Caco-2 (cell line): ENCODE results near the gene CCDC85C. TPM values are rescaled to one million over a fixed set of nuclear protein-coding genes. Genes with fewer than 3 reads are reported as not detected.

ENCODE experiments used
- BruUV-seq: library from RNA; stranded (reverse); fragments of 400-500 nt; replicated peaks from 2 replicates; lab custom pipeline; 2021; lab: Mats Ljungman, UMichigan
- CTCF ChIA-PET: fragments of 300-600 bp; sonication (Branson Sonifier 250); formaldehyde crosslinking; loops from one replicate; lab custom pipeline; 2022; ENCODE audit warnings: antibody characterized with exemption; lab: Charles Lee
- POLR2A ChIA-PET: fragments of 300-600 bp; sonication (Branson Sonifier 250); formaldehyde crosslinking; loops from one replicate; lab custom pipeline; 2022; ENCODE audit warnings: antibody characterized with exemption; lab: Charles Lee
- DNase-seq, 2 experiments: peaks; one replicate each; pipeline versions ENCODE4 v3.0.0 to v3.0.0-alpha.2; 2020 to 2022
- H3K27me3 ChIP-seq: replicated peaks from 2 replicates; pipeline ENCODE4 v1.6.0; 2011; ENCODE audit warnings: low read length; ENCODE audit not compliant: control insufficient read depth, insufficient read depth
- H3K36me3 ChIP-seq: 2 replicates; pipeline ENCODE4 v1.5.1; 2011; ENCODE audit warnings: low read length; ENCODE audit not compliant: control insufficient read depth, insufficient read depth
- H3K4me1 ChIP-seq: fragments of 250-450 bp; sonication (Bioruptor Pico); 2 replicates; pipeline ENCODE4 v1.5.1; 2020; ENCODE audit warnings: mild to moderate bottlenecking
- H3K4me3 ChIP-seq: 2 replicates; pipeline ENCODE4 v1.5.1; 2011; ENCODE audit warnings: low read depth, mild to moderate bottlenecking, control low read depth, low read length
- H3K9me3 ChIP-seq: fragments of 250-450 bp; sonication (Bioruptor Pico); 2 replicates; pipeline ENCODE4 v1.5.1; 2020; ENCODE audit warnings: mild to moderate bottlenecking, moderate library complexity
- H3K27ac Mint-ChIP-seq: one replicate; pipeline ENCODE4 v1.8.0; 2022; ENCODE audit warnings: mixed read lengths; ENCODE audit not compliant: unreplicated experiment
- H3K27me3 Mint-ChIP-seq: one replicate; pipeline ENCODE4 v1.8.0; 2022; ENCODE audit warnings: mixed read lengths; ENCODE audit not compliant: insufficient read depth, unreplicated experiment
- H3K36me3 Mint-ChIP-seq: one replicate; pipeline ENCODE4 v1.8.0; 2022; ENCODE audit warnings: mild to moderate bottlenecking, mixed read lengths; ENCODE audit not compliant: insufficient read depth, unreplicated experiment
- H3K4me1 Mint-ChIP-seq: one replicate; pipeline ENCODE4 v1.8.0; 2022; ENCODE audit warnings: low read depth, mixed read lengths; ENCODE audit not compliant: unreplicated experiment
- H3K4me3 Mint-ChIP-seq: one replicate; pipeline ENCODE4 v1.8.0; 2022; ENCODE audit warnings: mild to moderate bottlenecking, moderate library complexity, mixed read lengths; ENCODE audit not compliant: unreplicated experiment
- H3K9me3 Mint-ChIP-seq: one replicate; pipeline ENCODE4 v1.8.0; 2022; ENCODE audit warnings: mixed read lengths; ENCODE audit not compliant: unreplicated experiment
- intact Hi-C: fragments of 100-400 bp; cut with micrococcal nuclease; formaldehyde crosslinking; loops from one replicate; pipeline ENCODE4 v1.10.0; 2022; ENCODE audit not compliant: unreplicated experiment
- total RNA-seq: library from RNA; stranded (reverse); gene quantifications from 2 replicates; pipeline ENCODE4 v1.2.3, GENCODE V29; 2022
- TF ChIP-seq, protein P1 (sequence below), 2 experiments: fragments of 200-600 bp in 1 of 2; IDR thresholded peaks; 1 replicate in 1 of 2; 2 replicates in 1 of 2; pipeline versions ENCODE4 v1.5.1 to v1.8.0; 2011 to 2022; ENCODE audit warnings: antibody characterized with exemption in 1 of 2, control low read depth in 1 of 2, inconsistent platforms in 1 of 2, low read depth in 1 of 2, low read length in 1 of 2, mild to moderate bottlenecking in 1 of 2, moderate library complexity in 1 of 2; ENCODE audit not compliant: insufficient read depth in 1 of 2, severe bottlenecking in 1 of 2, unreplicated experiment in 1 of 2

The CCDC85C gene
- total RNA-seq, 1 experiment from 2014 or later: 76.2 TPM

DNA sequence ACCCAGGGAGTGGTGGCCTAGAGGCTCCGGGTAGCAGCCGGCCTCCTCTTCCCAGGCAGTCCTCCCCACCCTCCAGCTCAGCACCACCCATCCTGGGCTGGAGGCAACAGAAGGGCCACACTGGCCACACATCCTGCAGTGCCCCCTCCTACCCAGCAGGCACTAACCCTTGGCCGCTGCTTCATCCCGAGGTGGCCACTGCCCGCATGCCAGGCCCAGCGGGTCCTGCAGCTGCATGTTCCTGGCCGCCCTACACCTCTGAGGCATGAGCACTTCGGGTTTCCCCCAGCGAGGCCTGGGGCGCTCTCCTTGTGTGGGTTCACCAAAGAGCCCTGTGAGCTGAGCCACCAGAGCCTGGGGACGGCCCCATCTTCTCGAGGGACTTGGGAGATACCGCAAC is 61.4 kb downstream of the CCDC85C start:
- Histone ChIP-seq H3K4me1 (peaks cover 13% of the 10 kb centered on the region), H3K36me3 (no peaks in the 10 kb centered on the region), H3K27me3 (no peaks in the 10 kb centered on the region), H3K4me3 (no peak overlapping the region), H3K9me3 (no peaks in the 10 kb centered on the region)
- TF ChIP-seq, protein P1, sequence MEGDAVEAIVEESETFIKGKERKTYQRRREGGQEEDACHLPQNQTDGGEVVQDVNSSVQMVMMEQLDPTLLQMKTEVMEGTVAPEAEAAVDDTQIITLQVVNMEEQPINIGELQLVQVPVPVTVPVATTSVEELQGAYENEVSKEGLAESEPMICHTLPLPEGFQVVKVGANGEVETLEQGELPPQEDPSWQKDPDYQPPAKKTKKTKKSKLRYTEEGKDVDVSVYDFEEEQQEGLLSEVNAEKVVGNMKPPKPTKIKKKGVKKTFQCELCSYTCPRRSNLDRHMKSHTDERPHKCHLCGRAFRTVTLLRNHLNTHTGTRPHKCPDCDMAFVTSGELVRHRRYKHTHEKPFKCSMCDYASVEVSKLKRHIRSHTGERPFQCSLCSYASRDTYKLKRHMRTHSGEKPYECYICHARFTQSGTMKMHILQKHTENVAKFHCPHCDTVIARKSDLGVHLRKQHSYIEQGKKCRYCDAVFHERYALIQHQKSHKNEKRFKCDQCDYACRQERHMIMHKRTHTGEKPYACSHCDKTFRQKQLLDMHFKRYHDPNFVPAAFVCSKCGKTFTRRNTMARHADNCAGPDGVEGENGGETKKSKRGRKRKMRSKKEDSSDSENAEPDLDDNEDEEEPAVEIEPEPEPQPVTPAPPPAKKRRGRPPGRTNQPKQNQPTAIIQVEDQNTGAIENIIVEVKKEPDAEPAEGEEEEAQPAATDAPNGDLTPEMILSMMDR (IDR thresholded peaks at IDR 0.05; ENCODE audit: insufficient read depth in 1 of 2, low read depth in 1 of 2, low read length in 1 of 2, severe bottlenecking in 1 of 2, unreplicated experiment in 1 of 2): no peak
- no TSS peak for BruUV-seq
- CTCF ChIA-PET: interaction anchor here (1.0 kb wide), 1 partner anchor 30 kb away, joined by 4 read pairs; no protein-coding TSS in a partner anchor
- H3K36me3 Mint-ChIP-seq: peaks cover 5% of the 10 kb centered on the region
- DNase-seq: no peak
- peak overlapping the region; percentile 55 for H3K27ac Mint-ChIP-seq
- peaks cover 6% of the 10 kb centered on the region for H3K4me1 Mint-ChIP-seq
- POLR2A ChIA-PET: no interaction called here
- H3K27me3 Mint-ChIP-seq: no peaks in the 10 kb centered on the region
- intact Hi-C loops: no loop called here
- no peaks in the 10 kb centered on the region for H3K9me3 Mint-ChIP-seq
- H3K4me3 Mint-ChIP-seq: no peak overlapping the region

DNA sequence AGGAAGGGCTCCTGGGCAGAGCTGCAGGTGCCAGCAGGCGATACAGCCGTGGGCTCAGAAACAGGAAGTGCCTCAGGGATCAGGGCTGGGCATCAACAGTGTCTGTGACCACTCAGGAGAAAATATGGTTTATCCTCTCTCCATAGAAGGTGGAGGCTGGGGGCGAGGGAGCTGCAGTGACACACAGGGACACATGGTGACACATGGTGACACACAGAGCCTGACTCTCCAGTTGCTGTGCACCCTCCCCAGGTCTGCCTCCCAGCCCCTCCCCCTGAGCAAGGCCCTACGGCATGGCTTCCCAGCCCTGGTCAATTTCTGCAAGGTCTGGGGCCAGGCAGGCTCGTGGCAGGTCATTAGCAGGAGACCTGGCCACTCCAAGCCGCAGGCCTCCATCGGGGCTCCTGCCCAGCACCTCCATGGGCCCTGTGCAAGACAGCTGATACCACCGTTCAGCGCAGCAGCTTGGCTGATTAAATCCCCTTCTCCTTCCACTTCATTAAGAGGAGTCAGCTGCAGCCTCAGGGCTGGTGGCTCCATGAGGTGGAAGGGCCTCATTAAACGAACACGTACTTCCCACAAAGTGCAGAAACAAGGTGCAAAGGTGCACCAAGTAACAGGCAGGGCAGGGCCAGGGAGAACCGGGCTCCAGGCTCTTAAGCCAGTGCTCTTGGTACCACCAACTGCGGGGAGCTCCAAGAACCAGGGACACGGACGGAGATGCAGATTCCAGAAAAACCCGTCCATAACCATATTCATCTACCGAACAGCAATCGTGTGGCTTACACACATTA is 62.1 kb downstream of the CCDC85C start:
- Mint-ChIP-seq H3K36me3 (peaks cover 5% of the 10 kb centered on the region), H3K27ac (peak overlapping the region; percentile 55), H3K4me1 (peaks cover 6% of the 10 kb centered on the region), H3K27me3 (no peaks in the 10 kb centered on the region), H3K4me3 (no peak overlapping the region), H3K9me3 (no peaks in the 10 kb centered on the region)
- H3K4me3 ChIP-seq: no peak overlapping the region
- no peaks in the 10 kb centered on the region for H3K27me3 ChIP-seq
- CTCF ChIA-PET: interaction anchor here (0.6 to 1.0 kb wide), 2 partner anchors 13 to 30 kb away, joined by 3 to 4 read pairs; no protein-coding TSS in a partner anchor
- intact Hi-C loops: no loop called here
- peaks cover 20% of the 10 kb centered on the region for H3K4me1 ChIP-seq
- DNase-seq: no peak
- POLR2A ChIA-PET: no interaction called here
- H3K9me3 ChIP-seq: no peaks in the 10 kb centered on the region
- no TSS peak for BruUV-seq
- TF ChIP-seq, protein P1 (IDR thresholded peaks at IDR 0.05; ENCODE audit: insufficient read depth in 1 of 2, low read depth in 1 of 2, low read length in 1 of 2, severe bottlenecking in 1 of 2, unreplicated experiment in 1 of 2): no peak
- no peaks in the 10 kb centered on the region for H3K36me3 ChIP-seq

DNA sequence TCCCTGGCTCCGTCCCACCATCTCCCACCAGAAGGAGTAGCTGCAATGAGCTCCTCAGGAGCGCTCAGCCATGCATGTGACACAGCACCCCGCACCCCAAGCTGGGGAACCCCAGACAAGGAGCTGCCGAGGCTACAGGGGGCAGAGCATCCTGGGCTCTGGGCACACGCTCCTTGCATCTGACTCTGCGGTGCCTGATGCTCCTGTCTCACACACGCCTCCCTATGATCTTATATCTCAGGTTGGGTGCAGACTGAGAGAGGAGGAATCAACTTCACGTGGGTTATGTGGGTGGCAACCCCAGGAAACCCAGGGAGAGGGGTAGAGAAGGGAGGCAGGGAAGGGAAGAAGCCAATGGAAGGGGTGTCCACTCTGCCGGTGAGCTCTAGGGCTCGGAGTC is 62.8 kb downstream of the CCDC85C start:
- Histone ChIP-seq H3K27me3 (no peaks in the 10 kb centered on the region), H3K4me1 (peaks cover 22% of the 10 kb centered on the region), H3K36me3 (no peaks in the 10 kb centered on the region), H3K4me3 (no peak overlapping the region), H3K9me3 (no peaks in the 10 kb centered on the region)
- no TSS peak for BruUV-seq
- Mint-ChIP-seq H3K4me3 (no peak overlapping the region), H3K9me3 (no peaks in the 10 kb centered on the region), H3K4me1 (peaks cover 6% of the 10 kb centered on the region), H3K27ac (peak overlapping the region; percentile 38), H3K27me3 (no peaks in the 10 kb centered on the region), H3K36me3 (peaks cover 5% of the 10 kb centered on the region)
- DNase-seq: no peak
- ChIA-PET POLR2A (no interaction called here), CTCF (no interaction called here)
- TF ChIP-seq, protein P1 (IDR thresholded peaks at IDR 0.05; ENCODE audit: insufficient read depth in 1 of 2, low read depth in 1 of 2, low read length in 1 of 2, severe bottlenecking in 1 of 2, unreplicated experiment in 1 of 2): no peak
- intact Hi-C loops: no loop called here
